AG09319 (cell line): ENCODE measurements around the gene NUDT17.
A peak's percentile ranks its signal among the peaks of the same experiment; 100 is the strongest.

Source experiments
- DNase-seq: peaks from one replicate; pipeline ENCODE4 v3.0.0-alpha.2; 2010; ENCODE audit warnings: low read depth; ENCODE audit errors: extremely low read depth
- TF ChIP-seq, protein P1 (sequence below): IDR thresholded peaks from 2 replicates; pipeline ENCODE4 v1.5.1; 2011; ENCODE audit warnings: low read depth, mild to moderate bottlenecking, inconsistent platforms, low read length, moderate library complexity

Gene NUDT17

GRCh38 chr1:145858238-145858900 is 12.9 kb downstream of the NUDT17 start:
- TF ChIP-seq, protein P1, sequence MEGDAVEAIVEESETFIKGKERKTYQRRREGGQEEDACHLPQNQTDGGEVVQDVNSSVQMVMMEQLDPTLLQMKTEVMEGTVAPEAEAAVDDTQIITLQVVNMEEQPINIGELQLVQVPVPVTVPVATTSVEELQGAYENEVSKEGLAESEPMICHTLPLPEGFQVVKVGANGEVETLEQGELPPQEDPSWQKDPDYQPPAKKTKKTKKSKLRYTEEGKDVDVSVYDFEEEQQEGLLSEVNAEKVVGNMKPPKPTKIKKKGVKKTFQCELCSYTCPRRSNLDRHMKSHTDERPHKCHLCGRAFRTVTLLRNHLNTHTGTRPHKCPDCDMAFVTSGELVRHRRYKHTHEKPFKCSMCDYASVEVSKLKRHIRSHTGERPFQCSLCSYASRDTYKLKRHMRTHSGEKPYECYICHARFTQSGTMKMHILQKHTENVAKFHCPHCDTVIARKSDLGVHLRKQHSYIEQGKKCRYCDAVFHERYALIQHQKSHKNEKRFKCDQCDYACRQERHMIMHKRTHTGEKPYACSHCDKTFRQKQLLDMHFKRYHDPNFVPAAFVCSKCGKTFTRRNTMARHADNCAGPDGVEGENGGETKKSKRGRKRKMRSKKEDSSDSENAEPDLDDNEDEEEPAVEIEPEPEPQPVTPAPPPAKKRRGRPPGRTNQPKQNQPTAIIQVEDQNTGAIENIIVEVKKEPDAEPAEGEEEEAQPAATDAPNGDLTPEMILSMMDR = no peak

GRCh38 chr1:145858901-145859490 is 13.6 kb downstream of the NUDT17 start, which contains the start of gene PIAS3:
TSS of gene PIAS3 (minus strand) at chr1:145859081. CDS start at chr1:145858990, 91 bp downstream.
- DNase-seq = peak; percentile 90
- TF ChIP-seq, protein P1 = no peak

More at GRCh38 chr1:145858238-145858900, 12.9 kb downstream of the NUDT17 start:
- no peak for DNase-seq

- DNase-seq = peak; percentile 73
- TF ChIP-seq, protein P1 = no peak
Observed at GRCh38 chr1:145859491-145860023, 14.1 kb downstream of the NUDT17 start.

- no peak for DNase-seq
- TF ChIP-seq, protein P1 = no peak
Observed at GRCh38 chr1:145863282-145864018, 18.0 kb downstream of the NUDT17 start.

DNA sequence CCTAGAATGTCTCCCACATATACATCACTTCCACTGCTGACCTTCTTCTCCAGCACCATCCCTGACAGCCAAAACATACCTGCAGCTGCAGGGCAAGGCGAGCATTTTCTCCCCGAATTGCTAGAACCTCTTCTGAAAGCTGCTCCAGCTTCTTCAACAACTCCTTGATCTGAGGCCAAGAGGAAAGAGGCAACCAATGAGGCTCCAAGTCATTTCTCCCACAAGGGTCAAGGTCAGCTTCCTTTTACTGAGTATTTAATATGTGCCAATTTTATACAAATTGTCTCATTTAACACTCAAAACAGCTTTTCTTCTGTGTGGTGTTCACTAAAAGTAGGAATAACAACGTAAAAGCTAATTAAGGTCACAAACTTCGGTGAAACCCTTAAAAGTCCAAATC is 22.8 kb downstream of the NUDT17 start:
- no peak for DNase-seq
- TF ChIP-seq, protein P1 = no peak

DNA sequence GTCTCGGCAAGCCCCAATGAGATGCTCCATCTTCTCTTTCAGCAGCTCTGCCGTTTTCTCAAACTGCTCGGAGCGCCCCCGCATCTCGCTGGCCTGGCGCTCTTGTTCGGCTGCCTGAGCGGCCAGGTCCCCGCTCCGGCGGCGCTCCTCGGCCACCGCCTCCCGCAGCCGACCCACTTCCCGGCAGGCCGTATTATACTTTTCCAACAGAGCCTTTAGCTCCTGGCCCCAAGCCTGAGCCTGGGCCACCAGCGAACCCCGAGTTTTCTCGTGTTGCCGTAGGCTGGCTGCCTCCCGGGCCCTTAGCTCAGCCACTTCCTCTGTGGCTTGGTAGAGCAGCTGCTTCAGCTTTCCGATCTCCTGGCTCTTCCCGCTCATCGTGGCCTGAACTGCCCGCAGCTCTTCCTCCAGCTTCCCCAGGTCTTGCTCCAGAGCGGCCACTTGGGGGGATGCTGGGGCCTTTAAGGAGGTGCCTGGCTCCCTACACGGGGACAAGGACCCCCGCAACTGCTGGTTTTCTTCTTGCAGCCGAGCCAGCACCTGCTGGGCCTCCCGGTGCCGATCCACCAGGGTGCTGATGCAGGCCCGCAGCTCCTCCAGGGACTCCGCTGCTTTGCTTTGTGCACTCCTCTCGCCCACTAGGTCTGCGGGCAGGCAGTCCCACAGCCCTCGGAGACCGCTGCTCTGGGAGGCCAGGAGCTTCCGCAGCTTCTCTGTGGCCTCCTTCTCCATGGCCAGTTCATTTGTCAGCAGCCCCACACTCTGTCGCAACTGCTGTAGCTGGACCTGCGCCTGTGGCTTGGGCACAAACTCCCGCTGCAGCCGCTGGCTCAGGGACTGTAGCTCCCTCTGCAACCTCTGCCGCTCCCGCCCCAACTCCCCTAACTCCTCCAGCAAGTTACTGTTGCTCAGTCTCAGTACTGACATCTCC is 26.8 kb downstream of the NUDT17 start:
- TF ChIP-seq, protein P1 = no peak
- DNase-seq = no peak
